NCI-H2227 treated with DMSO at 0.1 percent for 48 hours (cell line): Measurements from ENCODE around the gene TRIM17.

ENCODE experiments used
- DNase-seq: peaks from one replicate; lab custom pipeline; 2025; lab: John Stamatoyannopoulos, UW

TRIM17 gene

DNA sequence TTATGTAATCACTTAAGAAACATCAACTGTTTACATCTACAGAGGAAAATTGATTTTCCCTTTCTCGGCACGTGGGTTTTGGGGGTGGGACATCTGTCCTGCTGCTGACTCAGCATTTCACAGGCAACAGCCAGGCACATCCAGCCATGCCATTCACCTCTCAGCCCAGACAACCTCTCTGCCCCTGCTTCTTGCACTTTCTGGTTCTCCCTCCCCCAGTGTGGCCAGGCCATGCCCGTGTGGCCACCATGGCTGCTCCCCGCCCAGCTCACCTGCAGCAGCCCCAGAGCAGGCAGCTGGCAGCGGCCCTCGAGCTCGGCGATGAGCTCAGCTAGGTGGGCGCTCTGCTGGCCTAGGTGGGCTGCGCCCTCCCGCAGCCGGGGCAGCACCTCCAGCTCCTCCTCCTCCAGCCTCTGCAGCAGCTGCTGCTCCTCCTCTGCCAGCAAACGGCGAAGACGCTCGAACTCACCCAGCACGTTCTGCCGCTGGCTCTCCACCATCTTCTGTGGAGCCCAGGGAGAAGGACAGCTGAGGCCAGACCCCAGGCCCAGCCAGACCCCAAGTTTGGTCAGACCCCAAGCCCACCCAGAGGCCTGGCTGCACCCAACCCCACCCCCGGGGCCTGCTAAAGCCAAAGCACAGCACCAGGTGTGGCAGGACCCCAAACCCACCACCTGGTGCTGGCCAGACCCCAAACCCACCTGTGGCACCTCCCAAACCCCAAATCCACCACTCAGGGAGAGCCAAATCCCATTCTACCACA lies 15.8 kb downstream of the TRIM17 start:
- no peak for DNase-seq

DNA sequence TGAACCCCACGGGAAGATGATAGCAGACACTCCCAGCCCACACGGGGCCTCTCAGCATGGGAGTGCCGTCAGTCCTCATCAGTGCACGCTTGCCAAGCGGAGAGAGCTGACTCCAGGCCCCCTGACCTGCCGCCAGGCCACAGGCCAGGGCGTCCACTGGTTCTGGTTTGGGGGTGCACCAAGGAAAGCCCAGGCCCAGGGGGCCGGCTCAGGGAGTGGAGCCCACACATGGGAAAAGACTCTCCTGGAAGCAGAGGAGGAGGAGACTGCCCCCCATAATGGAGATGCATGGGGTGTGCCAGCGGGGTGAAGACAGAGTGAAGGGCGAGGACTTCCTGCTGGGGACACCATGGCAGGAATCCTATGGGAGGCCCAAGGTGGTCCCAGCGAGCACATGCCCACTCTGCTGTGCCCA lies 16.4 kb downstream of the TRIM17 start:
- DNase-seq: no peak

DNA sequence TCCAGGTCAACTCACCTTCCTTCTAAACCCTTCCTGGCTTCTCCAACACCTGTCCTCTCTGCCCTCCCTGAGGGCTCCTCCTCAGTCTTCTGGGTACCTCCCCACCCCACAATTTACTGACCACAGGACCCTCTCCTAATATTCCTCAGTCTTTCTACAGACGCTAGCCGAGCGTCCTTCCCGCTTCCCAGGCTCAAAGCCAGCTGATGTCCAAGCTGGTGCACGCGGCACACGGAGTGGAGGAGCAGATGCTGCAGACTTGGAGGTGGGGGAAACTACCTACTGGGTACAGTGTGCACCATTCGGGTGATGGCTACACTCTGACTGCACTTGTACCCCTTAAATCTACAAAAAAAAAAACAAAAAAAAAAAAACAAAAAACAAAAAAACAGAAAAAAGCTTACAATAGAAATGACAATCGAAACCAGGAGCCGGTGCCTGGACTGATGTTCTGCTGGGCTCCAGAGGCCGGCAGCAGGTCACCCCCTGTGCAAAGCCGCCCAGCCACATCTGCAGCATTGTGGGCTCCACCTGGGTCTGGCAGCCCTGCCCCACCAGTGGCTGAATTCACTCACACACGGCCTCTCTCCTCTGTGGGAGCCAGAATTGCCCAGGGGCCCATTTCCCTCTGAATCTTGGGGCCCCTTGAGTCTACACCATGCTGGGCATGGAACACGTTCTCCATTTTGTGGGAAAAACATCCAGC lies 17.0 kb downstream of the TRIM17 start:
- no peak for DNase-seq

DNA sequence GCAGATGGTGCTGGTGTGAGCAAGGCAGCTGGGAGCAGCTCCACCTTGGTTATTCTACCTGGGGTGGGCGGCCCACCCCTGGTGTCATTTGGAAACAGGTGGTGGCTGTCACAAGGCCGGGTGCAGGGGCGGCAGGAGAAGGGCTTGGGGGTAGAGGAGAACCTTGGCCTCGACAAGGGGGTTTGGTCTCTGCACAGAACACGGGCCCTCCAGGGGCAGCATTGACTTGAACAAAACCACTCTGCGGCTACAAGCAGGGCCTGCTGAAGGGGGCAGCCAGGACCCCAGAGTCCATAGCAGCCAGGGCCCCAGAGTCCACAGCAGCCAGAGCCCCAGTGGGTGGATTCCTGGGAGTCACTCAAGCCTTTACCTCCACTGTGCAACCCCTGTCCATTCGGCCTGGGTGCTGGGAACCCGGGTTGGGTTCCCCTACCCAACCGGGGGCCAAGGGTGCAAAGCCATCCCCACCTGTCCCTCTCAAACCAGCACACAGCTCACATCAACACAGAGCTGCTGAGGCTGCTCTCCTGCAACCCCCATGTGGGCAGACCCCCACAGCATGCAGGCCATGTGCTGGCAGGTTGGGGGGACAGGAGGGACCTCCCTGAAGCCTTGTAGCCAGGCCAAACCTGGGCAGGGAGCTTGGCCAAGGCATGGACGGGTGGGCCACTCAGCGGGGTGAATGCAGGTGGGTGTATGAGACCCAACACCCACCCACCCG lies 17.8 kb downstream of the TRIM17 start:
- no peak for DNase-seq

DNA sequence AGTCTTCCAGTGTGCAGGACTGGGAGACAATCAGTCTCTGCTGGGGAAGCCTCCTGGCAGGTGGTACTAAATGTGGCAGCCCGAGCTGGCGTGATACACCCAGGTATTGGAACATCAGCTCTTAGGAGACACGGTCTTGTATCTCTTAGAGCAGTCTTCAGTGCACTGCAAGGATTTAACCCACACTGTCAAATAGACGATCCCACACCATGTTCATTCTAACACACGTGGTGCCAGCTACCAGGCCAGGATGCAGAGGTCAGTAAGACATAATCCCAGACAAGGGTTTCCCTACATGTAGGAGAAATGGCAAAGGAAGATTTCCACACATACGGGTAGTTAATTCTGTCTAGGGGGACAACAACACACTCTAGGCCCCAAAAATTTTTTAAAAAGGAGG lies 18.7 kb downstream of the TRIM17 start:
- DNase-seq: no peak

DNA sequence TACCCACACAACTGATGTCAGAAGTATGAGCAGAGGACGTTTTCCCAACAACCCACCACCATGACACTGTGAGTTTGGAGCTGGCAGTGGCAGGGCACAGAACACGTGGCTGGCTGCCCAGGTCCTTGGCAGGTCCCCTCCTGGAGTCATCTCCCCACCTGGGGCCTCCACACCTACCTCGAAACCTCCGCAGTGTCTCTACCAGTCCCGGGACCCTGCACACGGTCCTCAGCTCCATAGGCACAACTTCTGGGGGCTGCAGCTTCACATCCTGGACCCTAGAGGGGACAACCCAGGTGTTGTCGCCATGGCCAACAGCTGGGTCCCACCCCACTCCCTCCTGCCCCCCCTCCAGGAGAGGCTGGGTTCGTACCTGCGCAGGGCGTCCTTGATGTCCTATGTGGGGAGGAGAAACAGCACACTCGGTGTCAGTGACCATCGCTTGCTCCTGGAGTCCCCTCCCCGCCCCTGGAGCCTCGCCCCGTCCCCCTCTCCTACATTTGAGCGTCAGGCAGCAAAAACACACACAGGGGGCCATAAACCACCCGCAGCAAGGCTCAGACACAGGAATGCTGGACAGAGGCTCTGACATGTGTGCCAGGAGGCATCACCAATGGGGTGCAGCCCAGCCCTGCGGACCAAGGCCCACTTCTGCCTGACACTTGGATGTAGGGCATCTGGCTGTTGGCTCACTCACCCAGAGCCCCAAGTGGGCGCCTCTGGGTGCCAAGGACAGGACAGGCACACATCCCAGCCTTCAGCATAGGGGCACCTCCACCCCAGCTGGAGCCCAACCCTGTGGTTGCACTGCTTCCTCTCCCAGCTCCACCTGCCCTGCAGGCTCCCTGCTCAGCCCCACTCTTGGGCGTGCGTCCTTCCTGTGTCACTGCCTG lies 19.6 kb downstream of the TRIM17 start:
- no peak for DNase-seq

DNA sequence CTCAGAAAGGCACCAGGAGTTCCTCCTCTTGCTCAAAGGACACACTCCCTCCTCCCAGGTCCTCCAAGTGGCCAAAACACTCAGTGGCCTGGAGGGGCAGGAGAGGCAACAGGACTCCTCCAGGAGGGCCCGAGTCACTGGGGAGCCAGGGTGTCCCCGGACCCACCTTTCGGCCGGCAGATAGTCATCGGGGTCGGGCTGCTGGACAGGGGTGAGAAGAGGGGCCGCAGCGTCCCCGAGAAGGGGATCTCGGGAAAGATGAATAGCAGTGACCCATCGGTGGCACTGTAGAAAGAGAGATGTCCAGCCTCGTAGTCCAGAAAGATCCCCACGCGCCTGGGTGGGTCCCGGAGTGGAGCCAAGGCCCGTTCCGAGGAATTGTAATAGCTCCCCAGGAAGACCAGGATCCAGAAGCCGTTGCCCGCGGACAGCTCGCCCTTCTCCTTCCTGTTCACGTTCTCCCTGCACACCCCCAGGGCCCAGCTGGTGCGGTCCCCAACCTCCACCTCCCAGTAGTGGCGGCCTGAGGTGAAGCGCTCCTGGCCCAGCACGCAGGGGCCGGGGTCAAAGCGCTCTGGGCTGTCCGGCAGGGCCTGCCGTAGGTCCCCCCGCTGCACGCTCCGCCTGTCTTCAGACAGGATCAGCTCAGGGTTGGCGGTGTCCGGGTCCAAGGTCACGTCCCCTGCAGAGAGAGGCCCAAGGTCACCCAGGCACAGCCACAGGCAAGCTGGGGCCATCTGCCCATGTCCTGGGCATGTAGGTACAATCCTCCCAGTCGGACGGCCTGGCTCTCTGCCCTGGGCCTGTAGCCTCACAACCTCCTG lies 21.9 kb downstream of the TRIM17 start:
- no peak for DNase-seq

DNA sequence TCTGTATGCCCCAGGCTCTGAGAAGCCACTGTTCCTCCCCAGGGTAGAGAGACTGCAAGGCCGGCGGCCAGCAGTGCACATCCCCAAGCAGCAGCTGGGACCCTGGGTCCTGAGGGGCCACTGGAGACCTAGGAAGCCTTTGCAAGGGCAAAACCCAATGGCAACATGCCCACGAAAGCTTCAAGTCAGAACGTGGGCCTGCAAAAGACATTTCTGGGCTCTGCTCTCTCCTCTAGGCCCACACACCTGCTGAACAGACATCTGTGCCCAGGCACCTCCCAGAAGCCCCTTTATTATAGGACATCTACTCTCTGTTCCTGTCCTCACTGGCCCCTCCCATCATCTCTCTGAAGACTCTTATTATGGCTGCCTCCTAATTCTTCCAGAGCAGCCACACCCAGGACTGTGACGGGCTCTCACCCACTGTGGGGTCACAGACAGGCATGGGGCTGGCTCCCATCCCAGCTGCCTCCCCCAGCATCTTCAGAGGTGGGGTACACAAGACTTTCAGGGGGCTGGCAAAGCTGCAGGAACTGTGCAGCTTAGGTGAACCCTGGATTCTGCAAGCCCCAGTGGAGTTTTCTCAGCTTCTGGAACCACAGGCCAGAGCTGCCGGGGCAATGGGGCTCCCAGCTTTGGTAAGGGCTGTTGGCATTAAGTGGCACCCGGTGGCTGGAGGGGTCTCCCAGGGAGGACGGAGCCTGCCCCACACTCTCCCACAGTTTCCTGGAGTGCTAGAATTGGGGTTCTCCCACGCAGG lies 22.7 kb downstream of the TRIM17 start:
- no peak for DNase-seq

DNA sequence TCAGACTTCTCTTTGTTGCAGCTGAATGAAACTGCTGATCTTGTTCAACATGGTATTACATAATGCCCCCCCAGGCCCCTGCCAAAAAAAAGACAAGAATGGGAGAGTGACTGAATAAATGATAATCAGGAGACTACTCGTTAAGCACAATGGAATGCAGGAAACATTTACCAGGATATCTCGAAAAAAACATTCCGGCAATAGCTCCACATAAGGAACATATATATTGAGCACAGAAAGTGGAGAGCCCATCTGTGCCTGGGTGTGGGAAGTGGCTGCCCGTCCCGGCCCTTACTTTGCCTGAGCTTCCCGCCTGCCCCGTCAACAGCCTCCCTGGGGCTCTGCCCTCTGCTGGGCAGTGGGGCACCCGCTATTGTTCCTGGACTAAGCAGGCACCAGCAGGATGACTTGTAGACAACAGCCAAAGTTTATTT lies 23.4 kb downstream of the TRIM17 start:
- DNase-seq: no peak

DNA sequence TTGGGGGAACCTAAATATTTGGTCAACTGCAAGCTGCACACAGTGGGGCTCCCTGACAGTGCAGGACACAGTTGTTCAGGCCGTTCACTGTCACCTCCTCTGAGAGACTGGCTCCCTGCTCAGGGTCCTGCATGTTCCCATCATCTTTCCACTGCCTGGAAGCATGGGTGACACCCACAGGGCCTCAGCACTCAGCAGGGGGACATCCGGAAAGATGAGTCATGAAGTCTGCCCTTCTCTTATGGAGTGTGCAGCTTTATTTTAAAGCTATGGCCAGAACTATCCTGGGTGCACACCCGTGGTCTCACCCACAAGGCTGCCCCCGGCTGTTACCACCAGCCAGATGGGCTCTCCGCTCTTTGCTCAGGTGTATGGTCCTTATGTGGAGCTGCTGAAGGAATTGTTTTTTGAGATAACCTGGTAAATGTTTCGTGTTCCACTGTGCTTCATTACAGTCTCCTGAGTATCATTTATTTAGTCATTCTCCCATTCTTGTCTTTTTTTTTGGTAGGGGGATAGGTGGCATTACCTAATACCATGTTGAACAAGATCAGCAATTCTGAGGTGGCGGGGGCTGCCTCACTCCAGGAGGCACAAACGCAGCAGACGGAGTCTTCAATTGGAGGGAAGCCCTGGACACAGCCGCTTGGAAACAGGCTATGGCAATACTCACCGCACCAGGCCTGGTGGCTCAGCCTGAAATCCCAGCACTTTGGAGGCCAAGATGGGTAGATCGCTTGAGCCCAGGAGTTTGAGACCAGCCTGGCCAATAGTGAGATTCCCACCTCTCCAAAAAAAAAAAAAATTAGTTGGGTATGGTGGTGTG lies 24.3 kb downstream of the TRIM17 start:
- no peak for DNase-seq

DNA sequence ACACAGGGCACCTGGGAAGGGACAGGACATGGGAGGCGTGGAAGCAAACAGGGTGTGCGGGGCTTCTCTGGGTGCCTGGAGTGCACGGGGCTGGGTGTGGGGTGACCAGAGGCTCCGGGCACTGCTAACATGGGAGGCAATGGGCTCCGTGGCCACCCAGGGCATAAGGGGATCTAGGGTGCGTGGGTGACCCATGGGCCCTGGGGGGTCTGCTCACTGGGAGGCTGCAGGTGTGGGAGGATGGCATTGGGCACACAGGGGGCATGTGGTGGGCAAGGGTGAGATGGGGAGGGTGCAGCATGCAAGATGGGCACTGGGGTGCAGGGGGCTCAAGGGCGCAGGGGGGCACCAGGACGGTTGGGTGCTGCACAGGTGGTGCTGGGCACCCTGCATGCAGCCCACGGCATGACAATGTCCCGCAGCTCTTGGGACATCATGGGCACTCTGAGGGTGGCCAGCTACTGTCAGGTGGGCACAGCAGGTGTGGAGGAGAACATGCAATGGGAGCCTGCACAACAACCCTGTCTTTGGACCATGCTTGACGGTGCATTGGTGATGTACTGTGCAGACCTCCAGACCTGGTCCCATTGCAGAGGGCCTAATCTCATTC lies 25.1 kb downstream of the TRIM17 start:
- no peak for DNase-seq

DNA sequence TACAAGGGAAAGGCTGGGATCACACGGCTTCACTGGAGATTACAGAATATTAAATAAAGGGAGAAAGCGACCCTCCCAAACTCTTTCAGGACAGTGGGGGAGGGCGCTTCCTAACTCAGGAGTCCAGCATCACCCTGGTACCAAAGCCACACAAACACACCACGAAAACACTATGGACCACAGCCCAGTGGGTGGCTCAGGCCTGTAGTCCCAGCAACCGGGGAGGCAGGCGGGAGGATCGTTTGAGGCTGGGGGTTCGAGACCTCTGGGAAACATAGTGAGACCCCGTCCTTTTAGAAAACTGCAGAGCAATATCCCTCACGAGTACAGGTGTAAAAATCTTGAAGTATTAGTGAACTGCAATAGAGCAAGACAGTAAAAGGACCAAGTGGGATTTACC lies 26.0 kb downstream of the TRIM17 start:
- no peak for DNase-seq

DNA sequence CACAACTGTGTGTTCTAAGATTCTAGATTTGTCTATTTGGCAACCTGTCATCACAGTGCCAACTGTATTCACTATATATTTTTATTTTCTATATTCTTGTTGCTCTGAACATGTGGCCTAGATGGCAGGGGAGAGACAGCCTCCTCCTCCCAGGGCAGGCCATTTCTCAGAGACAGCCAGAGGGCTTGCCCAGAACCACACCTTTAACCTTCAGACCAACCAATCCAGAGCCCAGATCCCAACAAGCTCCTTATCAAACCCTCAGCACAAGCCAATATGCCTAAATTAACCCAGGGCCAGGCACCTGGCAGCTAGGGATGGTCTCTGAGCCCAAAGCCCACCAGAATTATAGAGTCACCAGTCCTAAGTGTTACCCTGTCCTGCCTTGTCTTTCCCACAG lies 29.3 kb downstream of the TRIM17 start:
- DNase-seq: no peak

DNA sequence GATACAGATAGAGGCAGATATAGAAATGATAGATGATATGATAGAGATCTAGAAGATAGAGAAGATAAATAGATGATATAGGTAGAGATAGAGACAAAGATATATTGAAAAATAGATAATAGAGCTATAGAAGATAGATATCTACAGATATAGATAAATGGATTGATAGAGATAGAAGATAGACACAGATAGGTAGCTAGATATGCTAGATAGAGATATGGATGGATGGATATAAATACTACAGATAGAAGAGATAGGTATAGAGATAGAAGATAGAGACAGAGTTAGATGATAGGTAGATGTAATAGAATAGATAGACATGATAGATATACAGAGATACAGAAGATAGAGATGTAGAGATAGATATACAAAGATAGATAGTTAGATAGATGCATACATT lies 31.4 kb downstream of the TRIM17 start:
- no peak for DNase-seq

DNA sequence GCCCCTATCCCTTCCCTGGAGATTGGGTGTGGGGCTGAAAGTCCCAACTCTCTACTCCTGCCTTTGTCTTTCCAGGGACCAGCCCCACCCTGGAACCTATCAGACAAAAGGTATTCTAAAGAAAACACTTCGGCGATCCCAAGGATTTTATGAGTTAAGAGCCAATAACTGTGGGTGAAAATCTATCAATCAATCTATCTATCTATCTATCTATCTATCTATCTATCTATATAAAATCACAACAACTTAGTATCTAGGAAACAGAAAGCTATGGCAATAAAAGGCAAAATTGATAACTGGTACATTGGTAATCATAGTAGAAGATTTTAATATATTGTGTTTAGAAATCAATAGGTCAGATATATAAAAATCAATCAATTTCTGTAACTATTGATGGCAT lies 32.9 kb downstream of the TRIM17 start:
- no peak for DNase-seq

DNA sequence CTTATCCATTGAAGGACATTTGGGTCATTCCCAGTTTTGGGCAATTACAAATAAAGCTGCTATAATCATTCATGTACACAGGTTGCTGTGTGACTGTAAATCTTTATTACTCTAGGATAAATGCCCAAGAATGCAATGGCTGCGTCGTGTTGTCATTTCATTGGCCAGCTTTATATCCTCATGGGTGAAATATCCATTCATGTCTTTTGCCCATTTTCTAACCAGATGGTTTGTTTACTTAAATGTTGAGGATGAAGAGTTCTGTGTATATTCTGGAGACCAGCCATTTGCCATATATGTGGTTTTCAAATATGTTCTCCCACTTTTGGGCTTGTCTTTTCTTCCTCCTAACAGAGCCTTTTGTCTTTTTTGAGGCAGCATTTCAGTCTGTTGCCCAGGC lies 35.3 kb downstream of the TRIM17 start:
- DNase-seq: no peak

DNA sequence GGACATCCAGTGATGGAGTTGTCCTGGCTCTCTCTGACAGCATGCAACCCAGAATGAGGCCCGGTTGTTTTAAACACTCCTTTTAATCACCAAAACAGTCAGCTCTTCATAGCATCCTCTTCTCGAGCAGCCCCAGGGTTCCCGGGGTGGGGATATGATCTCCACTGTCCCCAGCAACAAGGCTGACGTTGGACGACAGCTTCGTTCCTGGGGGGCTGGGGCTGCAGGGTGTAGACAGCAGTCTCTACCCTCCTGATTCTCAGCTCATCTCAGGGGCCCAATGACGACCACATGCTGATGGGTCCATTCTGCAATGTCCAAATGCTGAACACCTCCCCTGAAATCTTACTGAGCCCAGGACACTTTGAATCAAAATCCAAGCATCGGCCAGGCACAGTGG lies 37.0 kb downstream of the TRIM17 start:
- no peak for DNase-seq

DNA sequence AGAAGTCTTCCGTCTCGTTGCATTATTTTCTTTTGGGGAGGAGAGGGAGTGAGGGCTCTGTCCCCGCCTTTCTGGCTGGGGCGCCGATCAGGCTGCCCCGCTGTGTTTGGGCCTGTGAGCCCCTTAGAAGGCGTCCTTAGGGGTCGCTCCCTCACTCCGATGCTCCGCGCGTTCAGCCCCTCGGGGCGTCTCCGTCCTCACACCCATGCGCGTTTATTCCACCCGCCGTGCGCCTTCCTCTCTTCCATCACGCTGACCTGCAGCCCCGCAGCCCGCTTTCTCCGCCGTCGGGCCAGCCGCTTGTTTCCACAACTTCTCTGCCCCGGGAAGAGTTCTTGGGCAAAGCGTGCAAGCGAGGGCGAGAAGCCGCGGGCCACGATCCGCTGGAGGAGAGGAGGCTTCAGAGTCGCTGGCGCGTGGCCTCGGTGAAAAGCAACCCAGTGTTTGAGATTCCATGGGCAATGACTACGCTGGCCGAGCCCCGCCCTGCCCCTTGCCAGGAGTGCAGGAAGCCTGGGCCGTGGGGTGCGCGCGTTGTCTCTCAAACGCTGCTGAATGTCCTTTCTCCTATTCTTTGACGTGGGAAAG lies 37.7 kb downstream of the TRIM17 start:
- DNase-seq: peak; percentile 17
